A549 treated with CORT108297 at 1 μM for 4 hours (cell line): ENCODE data around the gene SERTAD4. TPM values are rescaled to one million over a fixed set of nuclear protein-coding genes. Genes with fewer than 3 reads are reported as not detected.

Experiments used
- total RNA-seq: library from RNA; stranded (reverse); fragments of 200-300 nt; extraction: Qiagen RNA extraction; gene quantifications from 5 replicates; pipeline ENCODE4 v1.2.3, GENCODE V29; 2022

Gene SERTAD4
- total RNA-seq, result 0.67 to 0.92 TPM (median 0.78 TPM) in 5 replicates

GRCh38 chr1:210232511-210233215, at the start of gene SERTAD4:
TSS of gene SERTAD4 (plus strand) at chr1:210232796. CDS start at chr1:210237961, 5,165 bp downstream.

Other genes starting within 250 kb of the SERTAD4 start
- gene HHAT, start 96.1 kb downstream of the SERTAD4 start, total RNA-seq, result 1.5 to 2.1 TPM (median 1.8 TPM) in 5 replicates